SKM-1 (cell line): ENCODE results near the gene ARHGAP28.

ENCODE experiments used
- DNase-seq: peaks from one replicate; lab custom pipeline; 2025; ENCODE audit not compliant: unreplicated experiment; lab: John Stamatoyannopoulos, UW

ARHGAP28 gene

DNA sequence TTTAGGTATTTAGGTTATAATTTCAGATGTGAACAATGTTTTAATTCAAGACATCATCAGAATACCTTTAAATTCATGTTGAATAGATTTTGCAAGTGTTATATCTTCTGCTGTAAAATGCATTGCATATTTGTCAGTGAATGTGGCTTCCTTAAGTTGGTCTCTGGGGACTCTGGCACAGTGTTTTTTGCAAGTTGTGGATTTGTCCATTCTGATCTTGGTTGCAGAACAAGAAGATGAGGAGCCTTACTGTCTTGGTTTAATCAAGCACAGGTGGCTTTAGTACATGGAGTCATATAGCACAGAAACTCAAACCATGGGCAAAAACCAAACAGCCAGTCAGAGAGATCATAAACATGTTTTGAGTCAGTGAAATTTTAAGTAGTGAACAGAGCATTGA, 135.7 kb downstream of the ARHGAP28 start:
- no peak for DNase-seq

DNA sequence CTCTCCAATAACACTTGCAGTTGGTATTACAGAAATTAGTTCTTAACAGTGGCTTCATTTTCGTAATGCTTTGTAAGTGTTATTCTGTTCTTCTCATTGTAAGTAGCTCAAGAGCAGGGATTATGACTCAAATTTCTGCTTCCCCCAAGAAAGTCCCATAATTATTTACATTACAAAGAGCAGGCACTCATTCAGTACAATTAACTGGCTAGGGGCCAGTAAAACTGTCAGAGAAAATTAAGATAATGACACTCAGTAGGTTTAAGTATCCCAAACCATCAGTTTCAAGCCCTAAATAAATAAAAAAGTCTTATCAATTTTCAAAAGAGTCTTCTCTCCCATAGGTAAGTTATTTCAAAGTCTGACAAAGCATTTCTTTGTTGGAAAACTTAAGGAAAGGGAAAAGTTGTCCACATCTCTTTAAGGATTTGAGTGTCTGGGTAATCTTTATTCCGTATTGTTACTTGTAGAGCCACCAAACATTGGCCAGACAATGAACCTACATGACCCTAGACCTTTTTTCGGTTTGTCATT, 137.1 kb downstream of the ARHGAP28 start:
- DNase-seq = no peak

DNA sequence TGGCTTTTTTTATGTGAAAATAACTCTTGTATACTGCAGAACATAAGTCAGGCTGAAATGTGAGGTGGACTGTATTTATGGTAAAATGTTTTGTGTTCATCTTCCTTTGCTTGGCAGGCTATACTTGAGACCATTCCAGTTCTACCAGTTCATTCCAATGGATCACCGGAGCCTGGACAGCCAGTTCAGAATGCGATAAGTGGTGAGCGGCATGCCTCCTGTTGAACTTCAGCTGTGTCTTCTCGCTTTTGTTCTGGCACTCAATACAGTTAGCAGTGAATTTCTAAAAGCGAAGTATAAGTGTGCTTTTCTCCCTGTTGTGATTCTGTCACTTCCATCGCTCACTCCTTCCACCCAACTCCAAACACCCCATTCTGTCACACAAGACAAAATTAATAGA, 138.5 kb downstream of the ARHGAP28 start:
- no peak for DNase-seq

DNA sequence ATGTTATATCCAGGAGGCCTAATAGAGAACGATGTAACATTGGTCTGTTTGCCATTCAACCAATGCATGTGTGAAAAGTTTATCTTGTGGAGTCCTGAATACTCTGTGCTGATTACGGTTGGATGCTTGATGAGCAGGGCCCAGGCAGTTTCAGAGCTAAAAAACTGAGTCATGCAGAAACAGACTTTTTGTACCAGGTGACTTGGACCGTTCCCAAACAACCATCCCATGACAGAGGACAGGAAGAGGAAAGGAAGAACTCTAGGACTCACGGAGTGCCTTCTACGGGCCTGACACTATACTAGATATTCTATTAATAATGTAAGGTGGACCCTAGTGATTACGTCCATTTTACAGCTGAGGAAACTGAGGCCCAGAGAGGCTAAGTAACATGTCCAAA, 142.1 kb downstream of the ARHGAP28 start:
- no peak for DNase-seq

DNA sequence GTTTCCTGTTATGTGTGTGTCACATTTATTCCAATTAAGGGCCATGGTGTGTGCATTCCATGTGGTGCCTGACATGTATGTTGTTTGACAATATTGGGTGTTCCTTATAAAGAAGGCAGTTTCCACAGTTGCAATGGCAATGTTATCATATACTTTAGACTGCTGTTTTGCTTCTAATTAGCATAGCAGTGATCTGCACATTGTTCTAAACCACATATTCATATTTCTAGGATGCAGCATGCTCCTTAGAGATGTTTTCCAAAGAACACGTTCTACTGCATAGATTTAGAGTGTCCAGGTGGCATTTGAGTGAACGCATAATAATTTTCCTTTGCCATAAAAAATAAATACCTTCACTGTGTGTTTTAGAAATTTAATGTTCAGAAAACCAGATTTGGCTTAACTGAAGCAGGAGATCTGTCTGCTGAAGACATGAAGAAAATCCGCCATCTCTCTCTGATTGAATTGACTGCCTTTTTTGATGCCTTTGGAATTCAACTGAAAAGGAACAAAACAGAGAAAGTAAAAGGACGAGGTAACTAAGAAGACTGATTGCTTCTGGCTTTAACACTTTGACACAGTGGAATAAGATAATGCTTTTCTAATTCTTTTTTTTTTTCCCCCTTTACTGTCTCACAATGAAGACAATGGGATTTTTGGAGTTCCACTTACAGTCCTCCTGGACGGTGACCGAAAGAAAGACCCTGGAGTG, 143.7 kb downstream of the ARHGAP28 start:
- no peak for DNase-seq

DNA sequence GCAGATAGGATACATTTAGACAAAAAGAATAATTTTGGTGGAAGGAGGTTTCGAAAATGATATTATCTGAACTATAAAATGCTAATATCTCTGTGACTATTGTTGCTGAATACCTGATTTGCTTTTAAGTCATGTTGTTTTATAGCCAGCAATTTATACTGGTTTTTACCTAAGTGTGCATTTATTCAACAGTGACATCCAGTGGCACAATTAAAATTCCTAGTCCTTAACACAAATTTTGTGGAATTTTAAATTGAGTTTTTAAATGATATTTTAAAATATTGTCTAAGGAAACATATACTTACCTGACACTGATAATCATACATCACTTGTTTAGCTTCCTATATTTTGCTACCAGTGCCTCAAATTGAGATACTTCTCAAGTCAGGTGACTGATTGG, 144.8 kb downstream of the ARHGAP28 start:
- no peak for DNase-seq

DNA sequence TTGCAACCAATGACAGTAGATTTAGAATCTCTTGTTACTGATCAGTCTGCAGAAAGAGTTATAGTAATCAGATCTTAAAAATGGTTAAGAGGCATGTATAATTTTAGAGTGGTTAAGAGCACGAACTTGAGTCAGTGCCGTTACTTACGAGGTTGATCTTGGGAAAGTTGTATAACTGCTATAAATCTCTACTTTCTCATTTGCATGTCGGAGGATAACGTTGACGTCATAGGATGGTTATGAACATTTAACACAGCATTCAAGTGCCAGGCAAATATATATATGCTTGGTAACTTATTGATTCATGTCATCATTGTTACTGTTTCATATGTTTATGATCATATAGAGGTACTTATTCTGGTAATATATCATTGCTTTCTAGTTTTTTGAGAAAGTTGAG, 146.2 kb downstream of the ARHGAP28 start:
- DNase-seq = no peak

DNA sequence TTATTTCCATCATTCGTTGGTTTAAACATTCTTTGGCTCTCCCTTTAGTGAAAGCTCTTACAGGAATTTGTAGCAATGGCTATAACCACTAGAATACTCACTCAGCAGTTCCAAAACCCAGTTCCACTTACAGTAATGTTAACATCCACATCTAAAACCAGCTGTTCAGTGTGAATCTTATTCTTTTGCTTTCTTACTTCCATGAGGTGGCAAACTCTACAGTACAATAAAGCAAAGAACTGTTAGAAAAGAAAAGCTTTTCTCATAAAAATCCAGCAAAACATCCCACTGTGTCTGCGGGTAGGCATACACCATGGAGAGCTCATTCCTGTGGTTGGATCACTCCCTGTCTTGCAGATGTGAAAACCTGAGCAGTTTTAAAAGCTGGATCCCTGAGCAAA, 147.1 kb downstream of the ARHGAP28 start:
- no peak for DNase-seq

DNA sequence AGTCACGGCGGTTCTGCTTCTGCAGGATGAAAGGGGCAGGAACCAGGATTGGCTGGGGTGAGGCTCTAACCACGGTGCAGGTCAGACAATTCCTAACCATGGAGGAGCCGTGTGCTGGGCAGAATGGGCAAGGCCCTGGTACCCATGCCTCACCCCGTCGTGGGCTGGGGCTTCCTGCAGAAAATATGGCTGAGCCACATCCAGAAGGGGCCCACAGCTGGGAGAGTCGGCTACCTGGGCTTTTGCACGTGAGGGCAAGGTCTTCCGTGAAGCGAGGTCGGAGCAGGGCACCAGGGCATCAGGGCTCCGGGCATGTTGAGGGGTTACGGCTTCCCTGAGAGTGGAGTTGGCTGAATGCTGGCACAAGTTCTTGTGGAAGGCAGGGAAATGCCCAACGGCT, 147.8 kb downstream of the ARHGAP28 start:
- no peak for DNase-seq

DNA sequence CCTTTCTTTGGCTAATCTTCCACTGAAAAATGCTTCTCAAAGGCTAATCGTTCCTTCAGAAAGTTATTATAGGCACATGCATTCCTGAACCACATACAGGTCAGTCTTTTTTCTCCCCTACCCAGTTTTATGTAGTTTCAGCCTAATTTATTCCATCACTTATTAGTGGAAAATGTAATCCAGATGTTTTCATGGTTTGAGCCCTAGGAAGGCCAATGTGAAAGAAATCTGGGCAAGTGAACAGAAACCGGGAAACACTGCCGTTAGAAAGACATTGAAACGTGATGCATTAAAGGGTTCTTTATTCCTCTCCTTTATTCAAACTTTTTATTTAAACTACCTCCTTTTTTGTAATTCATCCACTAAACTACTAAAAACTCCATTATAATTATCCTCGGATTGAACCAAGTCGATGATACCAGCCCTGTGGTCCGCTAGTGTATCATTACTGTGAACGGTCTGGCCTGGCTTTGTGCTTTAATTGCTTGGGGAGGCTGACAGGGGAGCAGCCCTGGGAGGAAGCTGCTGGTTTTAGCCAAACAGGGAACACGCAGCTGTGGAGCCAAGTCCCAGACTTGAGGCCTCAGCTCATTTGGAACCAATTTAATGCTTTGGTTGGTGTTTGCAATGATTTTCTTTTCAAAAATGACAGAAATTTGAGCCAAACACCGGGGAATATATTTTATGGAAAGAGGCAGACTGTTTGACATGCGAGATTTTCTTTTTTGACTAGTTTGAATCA, 149.2 kb downstream of the ARHGAP28 start:
- no peak for DNase-seq

DNA sequence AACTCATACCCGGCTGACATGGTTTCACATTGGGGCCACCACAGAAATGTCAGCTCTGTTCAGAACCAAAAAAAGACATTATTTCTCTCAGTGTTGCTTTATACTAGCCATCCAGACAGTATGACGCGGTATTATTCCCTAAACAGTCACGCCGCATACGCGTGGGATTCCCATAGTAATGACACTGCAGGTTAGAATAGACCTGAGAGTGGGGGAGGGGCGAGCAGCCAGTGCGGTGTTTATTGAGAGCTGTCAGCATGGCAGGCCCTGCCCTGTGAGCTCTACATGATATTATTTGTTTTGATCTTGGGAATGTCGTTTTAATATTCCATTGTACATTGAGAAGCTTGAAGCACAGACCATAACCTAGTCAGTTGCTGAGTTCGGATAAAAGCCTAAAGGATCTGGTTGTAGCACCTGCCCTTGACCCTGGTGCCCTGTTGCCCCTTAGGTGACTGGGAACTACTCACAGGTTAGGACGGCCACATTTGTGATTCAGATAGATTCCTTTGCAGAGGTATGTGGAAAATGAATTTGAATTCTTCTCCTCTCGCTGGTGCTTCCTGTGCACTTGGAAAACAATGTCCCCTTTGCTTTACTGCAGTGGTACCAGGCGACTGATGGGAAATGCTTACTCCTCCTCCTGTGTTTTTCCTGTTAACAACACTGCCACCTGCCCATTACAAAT, 150.1 kb downstream of the ARHGAP28 start:
- no peak for DNase-seq

DNA sequence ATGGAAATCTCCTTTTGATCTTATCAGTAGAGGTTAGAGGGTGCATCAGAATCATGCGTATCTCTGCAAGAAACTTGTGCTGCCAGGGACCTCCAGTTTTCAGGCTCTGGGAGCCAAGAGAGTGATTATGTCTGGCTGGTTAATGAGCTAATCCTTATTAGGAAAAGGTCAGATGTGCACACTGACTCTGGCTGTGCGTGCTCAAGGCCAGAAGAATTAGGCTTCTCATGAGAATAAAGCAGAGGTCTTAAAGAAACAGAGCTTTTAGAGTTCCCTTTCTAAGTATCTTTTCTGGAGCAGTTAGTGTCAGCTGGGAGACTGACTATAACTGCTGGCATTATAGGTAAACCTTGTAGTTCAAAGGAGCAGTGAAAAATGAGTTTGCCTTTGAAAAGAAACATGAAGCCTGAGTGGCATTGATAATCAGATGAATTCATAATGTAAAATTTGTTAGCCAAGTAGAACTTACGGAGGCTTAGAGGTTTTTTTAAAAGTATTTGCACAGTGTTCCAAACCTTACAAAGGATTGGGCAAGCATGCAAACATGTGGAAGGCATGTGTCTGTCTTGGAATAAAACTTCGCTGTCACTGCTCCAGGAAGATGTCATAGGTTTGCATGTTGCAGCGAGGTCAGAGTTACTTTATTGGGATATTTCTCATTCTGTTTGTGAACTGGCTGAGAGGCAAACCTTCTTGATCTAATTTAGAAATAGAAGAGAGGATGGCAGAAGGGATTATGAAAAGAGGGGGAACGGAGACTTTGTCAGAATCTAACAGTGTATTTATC, 151.7 kb downstream of the ARHGAP28 start:
- DNase-seq = no peak

DNA sequence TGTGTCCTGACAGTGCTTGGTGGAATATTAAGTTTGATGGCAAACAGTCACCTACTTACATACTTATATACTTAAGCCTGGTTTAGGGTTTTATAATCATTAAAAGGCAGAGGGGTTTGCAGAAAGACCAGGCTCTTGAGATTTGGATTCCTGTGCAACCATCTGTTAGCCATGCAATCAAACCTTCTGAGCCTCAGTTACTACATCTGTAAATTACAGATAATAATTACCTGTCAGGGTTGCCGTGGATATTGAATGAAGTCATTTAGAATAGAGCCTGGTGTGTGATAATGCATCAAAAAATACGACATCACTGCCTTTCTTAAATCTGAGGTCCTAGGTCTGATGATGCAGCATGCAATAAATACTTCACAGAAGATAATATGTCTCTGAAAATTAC, 152.9 kb downstream of the ARHGAP28 start:
- no peak for DNase-seq

DNA sequence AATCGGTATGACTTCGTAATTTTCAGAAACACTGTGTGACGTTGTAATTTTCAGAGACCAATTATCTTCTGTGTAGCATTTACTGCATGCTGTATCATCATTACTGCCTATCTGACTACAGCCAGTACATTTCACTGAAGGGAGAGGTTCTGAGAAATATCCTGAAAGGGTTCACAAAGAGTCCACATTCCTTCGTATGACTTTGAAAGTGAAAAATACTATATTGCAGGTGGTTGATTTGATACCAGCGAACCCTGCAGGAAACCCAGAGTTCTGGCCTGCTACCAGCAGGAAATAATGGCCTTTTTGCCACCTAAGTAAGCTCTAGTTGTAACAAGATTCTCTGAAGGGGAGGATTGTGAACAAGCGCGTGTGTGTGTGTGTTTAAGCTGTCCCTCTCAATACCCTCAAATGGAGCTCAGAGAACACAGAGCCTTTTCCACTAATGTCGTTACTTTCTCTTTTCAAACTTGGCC, 155.5 kb downstream of the ARHGAP28 start:
- no peak for DNase-seq

DNA sequence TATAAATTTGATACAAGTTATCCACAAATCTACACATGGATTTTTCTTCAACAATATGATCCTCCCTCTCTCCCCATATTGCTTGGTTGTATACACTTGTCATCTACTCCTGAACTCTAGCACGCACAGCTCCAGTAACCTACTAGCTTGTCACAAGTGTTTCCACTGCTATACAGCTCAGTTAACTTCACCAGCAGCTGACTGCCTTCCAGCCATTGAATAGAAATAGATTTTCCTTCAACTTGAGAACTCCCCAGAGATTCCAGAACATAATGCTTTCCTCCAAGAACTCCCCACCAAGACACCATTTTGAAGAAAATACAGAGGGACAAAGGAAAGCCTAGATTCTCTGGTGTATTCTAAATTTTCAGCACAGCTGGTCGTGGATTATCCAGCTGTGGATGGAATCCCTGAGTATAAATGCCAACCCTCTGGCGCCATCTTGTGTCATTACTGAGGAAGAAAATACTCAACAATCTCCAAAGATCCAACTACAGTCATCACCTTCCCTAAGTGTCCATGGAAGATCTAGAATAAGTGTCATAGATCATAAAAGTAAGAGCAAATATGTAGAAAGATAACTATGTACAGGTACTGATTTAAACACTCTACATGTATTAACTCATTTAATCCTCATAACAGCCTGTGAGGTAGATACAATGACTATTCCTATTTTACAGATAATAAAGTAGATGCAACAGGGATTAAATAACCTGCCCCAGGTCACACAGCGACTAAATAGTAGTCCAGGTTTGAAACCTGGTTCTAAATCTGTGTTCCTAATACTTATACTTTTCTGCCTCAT, 156.7 kb downstream of the ARHGAP28 start:
- DNase-seq = peak; percentile 20

DNA sequence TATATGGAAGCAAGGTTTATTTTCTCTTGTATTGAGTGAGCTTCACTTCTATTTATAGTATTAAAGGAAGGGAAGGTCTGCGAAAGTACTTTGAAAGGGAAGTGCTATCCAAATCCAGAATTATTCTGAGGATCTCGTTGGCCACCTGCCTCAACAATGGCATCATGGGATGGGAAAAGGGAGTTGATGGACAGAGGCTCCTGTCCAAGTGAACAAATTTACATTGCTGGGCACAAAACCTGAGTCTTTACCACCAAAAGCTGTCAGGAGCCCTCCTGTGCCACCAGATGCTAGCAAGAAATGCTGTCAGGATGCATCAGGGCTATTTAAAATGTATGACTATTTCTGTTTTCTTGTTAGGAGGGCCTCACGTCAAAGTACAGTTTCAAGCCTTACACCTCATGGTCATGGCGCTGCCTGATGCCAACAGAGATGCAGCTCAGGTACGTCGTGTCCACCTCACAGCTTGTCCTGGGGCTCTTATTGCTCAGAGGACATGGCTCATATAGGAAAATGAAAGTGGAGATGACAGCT, 157.3 kb downstream of the ARHGAP28 start:
- no peak for DNase-seq

DNA sequence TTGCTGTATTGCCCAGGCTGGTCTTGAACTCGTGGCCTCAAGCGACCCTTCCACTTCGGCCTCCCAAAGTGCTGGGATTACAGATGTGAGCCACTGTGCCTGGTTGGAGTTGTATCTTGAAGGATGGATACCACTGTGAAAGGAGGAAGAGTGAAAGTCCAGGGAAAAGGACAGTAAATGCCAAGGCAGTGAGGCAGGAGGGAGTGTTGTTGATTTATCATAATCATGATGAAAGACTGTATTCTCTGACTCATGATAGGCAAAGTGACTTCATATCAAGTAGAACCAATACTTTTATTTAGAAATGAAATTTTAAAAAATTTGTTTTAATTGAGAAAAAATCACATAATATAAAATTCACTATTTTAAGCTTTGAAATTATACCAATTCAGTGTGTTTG, 162.3 kb downstream of the ARHGAP28 start:
- no peak for DNase-seq

DNA sequence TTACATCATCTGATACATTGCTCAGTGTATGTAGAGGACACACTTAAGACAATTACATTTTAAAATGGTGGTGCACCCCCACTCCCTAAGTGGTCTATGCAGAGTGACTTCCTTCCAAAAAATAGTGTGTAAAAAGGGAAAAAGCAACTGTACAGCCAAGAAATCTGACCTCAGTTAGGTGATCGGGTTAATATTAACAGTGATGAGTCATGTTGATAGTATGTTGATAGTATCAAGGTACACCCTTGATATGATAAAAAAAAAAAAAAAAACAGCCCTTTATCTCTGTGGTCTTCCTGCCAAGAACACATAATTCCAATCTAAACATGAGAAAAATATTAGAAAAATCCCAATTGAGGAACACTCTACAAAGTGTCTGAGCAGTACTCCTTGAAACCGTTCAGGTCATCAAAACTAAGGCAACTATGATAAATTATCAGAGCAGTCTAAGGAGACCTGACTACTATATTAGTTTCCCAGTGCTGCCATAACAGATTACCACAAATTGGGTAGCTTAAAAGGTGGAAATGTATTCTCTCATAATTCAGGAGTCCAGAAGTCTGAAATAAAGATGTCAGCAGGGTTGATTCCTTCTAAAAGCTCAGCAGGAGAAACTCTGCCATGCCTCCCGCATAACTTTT, 171.9 kb downstream of the ARHGAP28 start:
- no peak for DNase-seq

DNA sequence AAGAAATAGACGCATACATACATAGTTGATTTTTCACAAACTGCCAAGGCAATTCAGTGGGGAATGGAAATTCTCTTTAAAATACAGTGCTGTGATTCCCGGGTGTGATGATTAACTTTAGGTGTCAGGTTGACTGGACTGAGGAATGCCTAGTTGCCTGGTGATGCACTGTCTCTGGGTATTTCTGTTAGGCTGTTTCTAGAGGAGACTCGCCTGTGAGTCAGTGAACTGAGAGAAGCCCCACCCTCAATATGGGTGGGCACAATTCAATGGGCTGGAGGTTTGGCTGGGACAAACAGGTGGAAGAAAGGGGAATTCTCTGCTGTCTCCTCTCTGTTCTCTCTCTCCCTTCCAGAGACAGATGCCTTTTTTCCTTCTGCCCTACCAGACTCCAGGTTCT, 187.6 kb downstream of the ARHGAP28 start:
- no peak for DNase-seq
